ENCODE measurements around the gene CWH43.
A peak's percentile ranks its signal among the peaks of the same experiment; 100 is the strongest.
"Not testable (repeated sequence)": the region's sequence is repeated elsewhere in the genome, so short reads cannot be mapped to it uniquely, and the experiment has no call there.

Gene CWH43

GRCh38 chr4:48985976-48986653 lies at the start of gene CWH43:
TSS of gene CWH43 (plus strand) at chr4:48986275. CDS start at chr4:48986430, 155 bp downstream.
- DNase-seq = peak; percentile 63

- no peak for DNase-seq
These were observed 49.0 kb upstream of the CWH43 start for GRCh38 chr4:48937033-48937432.

GRCh38 chr4:48938831-48939230 lies 47.2 kb upstream of the CWH43 start:
- DNase-seq = no peak

- no peak for DNase-seq
These were observed 46.3 kb upstream of the CWH43 start for GRCh38 chr4:48939785-48940184.

- DNase-seq = peak; percentile 75
These were observed 42.7 kb upstream of the CWH43 start for GRCh38 chr4:48943387-48943786.

GRCh38 chr4:48944252-48944651 lies 41.8 kb upstream of the CWH43 start:
- peak; percentile 65 for DNase-seq

- no peak for DNase-seq
These were observed 41.3 kb upstream of the CWH43 start for GRCh38 chr4:48944756-48945241.

- DNase-seq = no peak
These were observed 40.1 kb upstream of the CWH43 start for GRCh38 chr4:48945981-48946380.

GRCh38 chr4:48947731-48948130 lies 38.3 kb upstream of the CWH43 start:
- no peak for DNase-seq

- DNase-seq = no peak
These were observed 37.0 kb upstream of the CWH43 start for GRCh38 chr4:48949086-48949485.

- no peak for DNase-seq
These were observed 36.4 kb upstream of the CWH43 start for GRCh38 chr4:48949518-48950219.

GRCh38 chr4:48954314-48954713 lies 31.8 kb upstream of the CWH43 start:
- no peak for DNase-seq

- not testable (repeated sequence) for DNase-seq
These were observed 28.7 kb upstream of the CWH43 start for GRCh38 chr4:48957366-48957765.

- no peak for DNase-seq
These were observed 27.5 kb upstream of the CWH43 start for GRCh38 chr4:48958582-48958981.

- no peak for DNase-seq
These were observed 25.0 kb upstream of the CWH43 start for GRCh38 chr4:48960988-48961635.

- DNase-seq = no peak
These were observed 23.4 kb upstream of the CWH43 start for GRCh38 chr4:48962636-48963035.

- DNase-seq = peak; percentile 75
These were observed 22.9 kb upstream of the CWH43 start for GRCh38 chr4:48963042-48963679.

- no peak for DNase-seq
These were observed 19.0 kb upstream of the CWH43 start for GRCh38 chr4:48967101-48967500.

GRCh38 chr4:48967631-48968030 lies 18.4 kb upstream of the CWH43 start:
- DNase-seq = no peak

GRCh38 chr4:48968814-48969213 lies 17.3 kb upstream of the CWH43 start:
- DNase-seq = no peak

GRCh38 chr4:48970471-48970921 lies 15.6 kb upstream of the CWH43 start:
- DNase-seq = peak; percentile 66

GRCh38 chr4:48974979-48975640 lies 11.0 kb upstream of the CWH43 start:
- no peak for DNase-seq

- no peak for DNase-seq
These were observed 10.0 kb upstream of the CWH43 start for GRCh38 chr4:48976041-48976440.

Measured in islet precursor cell (in vitro differentiated cells).